Gastroesophageal sphincter (tissue), 3 donors: ENCODE results near the gene TK2.

Source experiments
- CTCF ChIP-seq, 4 experiments: fragments of 200-600 bp in 2 of 4; fragments of 450-650 bp in 2 of 4; sonication (generic) in 1 of 4; IDR thresholded peaks; one replicate each; pipeline ENCODE4 v1.5.1; 2017 to 2019; ENCODE audit warnings: antibody characterized with exemption in 4 of 4, mild to moderate bottlenecking in 2 of 4, moderate library complexity in 2 of 4
- EP300 ChIP-seq: sonication (generic); formaldehyde crosslinking; IDR thresholded peaks from one replicate; pipeline ENCODE4 v1.6.1; 2017; ENCODE audit warnings: antibody characterized with exemption, mild to moderate bottlenecking
- POLR2A ChIP-seq, 2 donors: fragments of 450-650 bp; IDR thresholded peaks; one replicate each; pipeline ENCODE4 v1.6.1; 2017; ENCODE audit warnings: antibody characterized with exemption in 2 of 2, mild to moderate bottlenecking in 2 of 2, moderate library complexity in 1 of 2

GRCh38 chr16:66569131-66569530 lies 19.2 kb upstream of the TK2 start:
- TF ChIP-seq POLR2A (IDR thresholded peaks at IDR 0.05) (no peak), CTCF (IDR thresholded peaks at IDR 0.05) (no peak), EP300 (no peak)
